WTC11 (cell line): ENCODE measurements around the gene NPAS3.

Experiments used
- CREB1 ChIP-seq: sonication (generic); formaldehyde crosslinking; IDR thresholded peaks from 2 replicates; pipeline ENCODE4 v1.8.0; 2023; ENCODE audit warnings: mild to moderate bottlenecking, missing genetic modification reagents
- CTCF ChIP-seq: fragments of 200-600 bp; IDR thresholded peaks from 2 replicates; pipeline ENCODE4 v1.8.0; 2022; ENCODE audit warnings: antibody characterized with exemption
- FOXK1 ChIP-seq: sonication (generic); formaldehyde crosslinking; IDR thresholded peaks from 2 replicates; pipeline ENCODE4 v1.8.0; 2022; ENCODE audit warnings: mild to moderate bottlenecking, moderate library complexity, missing genetic modification reagents
- FOXP1 ChIP-seq: sonication (generic); formaldehyde crosslinking; IDR thresholded peaks from 2 replicates; pipeline ENCODE4 v1.8.0; 2022; ENCODE audit warnings: missing genetic modification reagents, mild to moderate bottlenecking, moderate library complexity, borderline replicate concordance
- MLX ChIP-seq: sonication (generic); formaldehyde crosslinking; IDR thresholded peaks from 2 replicates; pipeline ENCODE4 v1.8.1; 2023; ENCODE audit warnings: mild to moderate bottlenecking, missing genetic modification reagents, moderate library complexity
- NFE2L1 ChIP-seq: sonication (generic); formaldehyde crosslinking; IDR thresholded peaks from 2 replicates; pipeline ENCODE4 v1.8.1; 2023; ENCODE audit warnings: missing genetic modification reagents
- NR2C2 ChIP-seq: sonication (generic); formaldehyde crosslinking; IDR thresholded peaks from 2 replicates; pipeline ENCODE4 v1.8.0; 2022; ENCODE audit warnings: mild to moderate bottlenecking, missing genetic modification reagents
- NR3C1 ChIP-seq: sonication (generic); formaldehyde crosslinking; conservative IDR thresholded peaks from 2 replicates; pipeline ENCODE4 v1.8.1; 2023; ENCODE audit warnings: low read depth, mild to moderate bottlenecking, missing genetic modification reagents
- PREB ChIP-seq: sonication (generic); formaldehyde crosslinking; IDR thresholded peaks from 2 replicates; pipeline ENCODE4 v1.8.1; 2022; ENCODE audit warnings: mild to moderate bottlenecking, missing genetic modification reagents, moderate library complexity, borderline replicate concordance
- ZNF138 ChIP-seq: sonication (generic); formaldehyde crosslinking; conservative IDR thresholded peaks from 2 replicates; pipeline ENCODE4 v1.8.1; 2022; ENCODE audit warnings: mild to moderate bottlenecking, moderate library complexity, missing genetic modification reagents
- ZNF263 ChIP-seq: sonication (generic); formaldehyde crosslinking; IDR thresholded peaks from 2 replicates; pipeline ENCODE4 v1.8.1; 2022; ENCODE audit warnings: low read depth, mild to moderate bottlenecking, moderate library complexity, missing genetic modification reagents
- TF ChIP-seq, protein P1 (sequence below): sonication (generic); formaldehyde crosslinking; IDR thresholded peaks from 2 replicates; pipeline ENCODE4 v1.8.1; 2022; ENCODE audit warnings: low read depth, missing genetic modification reagents, borderline replicate concordance
- TF ChIP-seq, protein P2 (sequence below): sonication (generic); formaldehyde crosslinking; IDR thresholded peaks from 2 replicates; pipeline ENCODE4 v1.8.1; 2023; ENCODE audit warnings: mild to moderate bottlenecking, moderate library complexity, missing genetic modification reagents

DNA sequence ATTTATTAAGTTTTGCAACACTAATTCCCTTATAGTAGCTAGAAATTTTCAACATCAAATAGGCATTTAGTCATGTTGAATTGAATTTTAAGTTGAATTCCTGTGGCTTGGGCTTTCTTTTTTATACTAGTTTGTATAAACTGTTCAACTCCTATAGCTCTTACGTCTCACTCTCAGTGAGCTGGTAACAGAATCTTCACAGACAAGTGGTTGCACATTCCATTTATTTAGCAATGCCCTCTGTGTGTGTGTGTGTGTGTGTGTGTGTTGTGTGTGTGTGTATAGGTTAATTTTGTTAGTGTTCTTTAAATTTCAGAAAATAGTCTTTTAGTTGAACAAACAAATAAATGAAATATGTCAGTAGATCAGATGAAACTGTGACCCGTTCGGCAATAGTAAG lies 425.0 kb downstream of the NPAS3 start:
- TF ChIP-seq CTCF (no peak), ZNF138 (CRISPR knock-in tag) (no peak), CREB1 (no peak), MLX (CRISPR knock-in tag) (no peak), NR2C2 (CRISPR knock-in tag) (no peak), NR3C1 (no peak), FOXK1 (CRISPR knock-in tag) (no peak), PREB (CRISPR knock-in tag) (no peak), ZNF263 (CRISPR knock-in tag) (no peak), NFE2L1 (CRISPR knock-in tag) (no peak), FOXP1 (CRISPR knock-in tag) (no peak)
- TF ChIP-seq, protein P1, sequence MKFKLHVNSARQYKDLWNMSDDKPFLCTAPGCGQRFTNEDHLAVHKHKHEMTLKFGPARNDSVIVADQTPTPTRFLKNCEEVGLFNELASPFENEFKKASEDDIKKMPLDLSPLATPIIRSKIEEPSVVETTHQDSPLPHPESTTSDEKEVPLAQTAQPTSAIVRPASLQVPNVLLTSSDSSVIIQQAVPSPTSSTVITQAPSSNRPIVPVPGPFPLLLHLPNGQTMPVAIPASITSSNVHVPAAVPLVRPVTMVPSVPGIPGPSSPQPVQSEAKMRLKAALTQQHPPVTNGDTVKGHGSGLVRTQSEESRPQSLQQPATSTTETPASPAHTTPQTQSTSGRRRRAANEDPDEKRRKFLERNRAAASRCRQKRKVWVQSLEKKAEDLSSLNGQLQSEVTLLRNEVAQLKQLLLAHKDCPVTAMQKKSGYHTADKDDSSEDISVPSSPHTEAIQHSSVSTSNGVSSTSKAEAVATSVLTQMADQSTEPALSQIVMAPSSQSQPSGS (CRISPR knock-in tag): no peak
- TF ChIP-seq, protein P2, sequence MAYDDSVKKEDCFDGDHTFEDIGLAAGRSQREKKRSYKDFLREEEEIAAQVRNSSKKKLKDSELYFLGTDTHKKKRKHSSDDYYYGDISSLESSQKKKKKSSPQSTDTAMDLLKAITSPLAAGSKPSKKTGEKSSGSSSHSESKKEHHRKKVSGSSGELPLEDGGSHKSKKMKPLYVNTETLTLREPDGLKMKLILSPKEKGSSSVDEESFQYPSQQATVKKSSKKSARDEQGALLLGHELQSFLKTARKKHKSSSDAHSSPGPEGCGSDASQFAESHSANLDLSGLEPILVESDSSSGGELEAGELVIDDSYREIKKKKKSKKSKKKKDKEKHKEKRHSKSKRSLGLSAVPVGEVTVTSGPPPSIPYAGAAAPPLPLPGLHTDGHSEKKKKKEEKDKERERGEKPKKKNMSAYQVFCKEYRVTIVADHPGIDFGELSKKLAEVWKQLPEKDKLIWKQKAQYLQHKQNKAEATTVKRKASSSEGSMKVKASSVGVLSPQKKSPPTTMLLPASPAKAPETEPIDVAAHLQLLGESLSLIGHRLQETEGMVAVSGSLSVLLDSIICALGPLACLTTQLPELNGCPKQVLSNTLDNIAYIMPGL: no peak
